ENCODE measurements around the gene QTRT2.

DNA sequence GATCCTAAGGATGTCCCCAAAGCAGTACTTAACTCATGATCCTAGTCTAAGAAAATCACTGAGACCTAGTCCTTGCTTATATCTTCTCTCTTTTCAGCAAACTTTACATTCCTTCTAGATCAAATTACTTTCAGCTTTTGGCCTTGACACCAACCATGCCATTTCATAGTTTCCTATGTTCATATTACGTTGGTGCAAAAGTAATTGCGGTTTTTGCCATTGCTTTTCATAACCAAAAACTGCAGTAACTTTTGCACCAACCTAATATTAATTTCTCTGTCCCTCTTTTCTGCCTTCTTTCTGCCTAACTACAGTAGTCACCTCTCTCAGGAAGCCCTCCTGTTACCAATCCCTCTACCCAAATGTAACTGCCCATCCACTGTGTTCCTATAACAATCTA, 37.1 kb upstream of the QTRT2 start:
- no peak for TF ChIP-seq POLR2AphosphoS5 (IDR thresholded peaks at IDR 0.05; ENCODE audit: low read depth, low read length)
- TF ChIP-seq POLR2A (IDR thresholded peaks at IDR 0.05; ENCODE audit: low read depth, low read length) = no peak
- TF ChIP-seq TAF1 (IDR thresholded peaks at IDR 0.05; ENCODE audit: low read depth, low read length) = no peak
- no peak for TF ChIP-seq SPI1 (IDR thresholded peaks at IDR 0.05; ENCODE audit: low read depth, low read length)
- TF ChIP-seq POU2F2 (IDR thresholded peaks at IDR 0.05; ENCODE audit: low read depth, low read length) = no peak

Measured in GM12891 (cell line).